ENCODE results near the gene PALM. TPM values are rescaled to one million over a fixed set of nuclear protein-coding genes. Genes with fewer than 3 reads are reported as not detected.
"Not testable (repeated sequence)": the region's sequence is repeated elsewhere in the genome, so short reads cannot be mapped to it uniquely, and the experiment has no call there.

Gene PALM
- polyA plus RNA-seq, 2 of the 4 experiments (the other 2 are of a cell fraction) = 3.0 to 15.7 TPM

DNA sequence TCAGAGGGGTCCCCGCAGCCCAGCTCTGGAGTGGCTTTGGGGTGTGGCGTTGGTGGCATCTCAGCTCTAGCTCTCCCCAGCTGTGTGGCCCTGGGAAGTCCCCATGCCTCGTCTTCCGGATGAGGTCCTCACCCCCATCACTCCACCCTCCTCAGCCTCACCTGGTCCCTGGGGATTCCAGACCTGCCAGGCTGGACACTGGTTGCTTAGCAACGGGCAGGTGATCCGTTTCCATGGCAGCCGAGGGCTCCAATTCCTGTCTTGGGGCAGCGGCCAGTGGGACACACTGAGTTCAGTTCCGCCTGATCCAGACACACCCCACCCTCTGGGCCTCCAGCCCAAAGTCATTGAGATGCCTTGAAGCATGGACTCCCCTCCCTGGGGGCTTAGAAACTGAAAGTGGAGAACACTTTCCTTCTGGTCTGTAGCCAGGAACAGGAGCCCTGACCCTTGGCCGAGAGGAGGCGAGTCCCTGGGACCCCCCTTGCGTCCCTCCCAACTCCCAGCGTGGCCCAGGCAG is 34.5 kb downstream of the PALM start:
- POLR2A ChIA-PET = interaction anchor here (0.8 kb wide), 1 partner anchor 10 kb away, joined by 4 read pairs; no protein-coding TSS in a partner anchor
- ATAC-seq (no peak), DNase-seq (ENCODE audit: low read depth in 1 of 2, low spot score in 1 of 2) (no peak), FAIRE-seq (no peak)
- Histone ChIP-seq H3K4me1 (no peaks in the 10 kb centered on the region), H3K4me2 (no peak overlapping the region), H3K4me3 (no peak overlapping the region), H3K27ac (no peak overlapping the region), H3K9me3 (peaks cover 22% of the 10 kb centered on the region)
- 80% methylated on average over 7 of the region's 13 CpGs for WGBS (ENCODE audit: missing lambda C conversion rate)
- TF ChIP-seq SMC3 (IDR thresholded peaks at IDR 0.05) (no peak), ZFP36 (IDR thresholded peaks at IDR 0.05; ENCODE audit: borderline replicate concordance, partially characterized antibody) (no peak), TP53 (CRISPR knock-in tag; IDR thresholded peaks at IDR 0.05) (no peak), KDM1A (IDR thresholded peaks at IDR 0.05; ENCODE audit: low read depth) (no peak), FOSB (CRISPR knock-in tag; IDR thresholded peaks at IDR 0.05) (no peak), RFX5 (IDR thresholded peaks at IDR 0.05) (no peak), SREBF2 (IDR thresholded peaks at IDR 0.05) (no peak), EP300 (IDR thresholded peaks at IDR 0.05) (no peak), HOXB5 (CRISPR knock-in tag; IDR thresholded peaks at IDR 0.05) (no peak)
- TF ChIP-seq, protein P1, sequence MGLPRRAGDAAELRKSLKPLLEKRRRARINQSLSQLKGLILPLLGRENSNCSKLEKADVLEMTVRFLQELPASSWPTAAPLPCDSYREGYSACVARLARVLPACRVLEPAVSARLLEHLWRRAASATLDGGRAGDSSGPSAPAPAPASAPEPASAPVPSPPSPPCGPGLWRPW (IDR thresholded peaks at IDR 0.05) = no peak
- TF ChIP-seq, protein P2, sequence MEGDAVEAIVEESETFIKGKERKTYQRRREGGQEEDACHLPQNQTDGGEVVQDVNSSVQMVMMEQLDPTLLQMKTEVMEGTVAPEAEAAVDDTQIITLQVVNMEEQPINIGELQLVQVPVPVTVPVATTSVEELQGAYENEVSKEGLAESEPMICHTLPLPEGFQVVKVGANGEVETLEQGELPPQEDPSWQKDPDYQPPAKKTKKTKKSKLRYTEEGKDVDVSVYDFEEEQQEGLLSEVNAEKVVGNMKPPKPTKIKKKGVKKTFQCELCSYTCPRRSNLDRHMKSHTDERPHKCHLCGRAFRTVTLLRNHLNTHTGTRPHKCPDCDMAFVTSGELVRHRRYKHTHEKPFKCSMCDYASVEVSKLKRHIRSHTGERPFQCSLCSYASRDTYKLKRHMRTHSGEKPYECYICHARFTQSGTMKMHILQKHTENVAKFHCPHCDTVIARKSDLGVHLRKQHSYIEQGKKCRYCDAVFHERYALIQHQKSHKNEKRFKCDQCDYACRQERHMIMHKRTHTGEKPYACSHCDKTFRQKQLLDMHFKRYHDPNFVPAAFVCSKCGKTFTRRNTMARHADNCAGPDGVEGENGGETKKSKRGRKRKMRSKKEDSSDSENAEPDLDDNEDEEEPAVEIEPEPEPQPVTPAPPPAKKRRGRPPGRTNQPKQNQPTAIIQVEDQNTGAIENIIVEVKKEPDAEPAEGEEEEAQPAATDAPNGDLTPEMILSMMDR (IDR thresholded peaks at IDR 0.05) = no peak
- TF ChIP-seq, protein P3, sequence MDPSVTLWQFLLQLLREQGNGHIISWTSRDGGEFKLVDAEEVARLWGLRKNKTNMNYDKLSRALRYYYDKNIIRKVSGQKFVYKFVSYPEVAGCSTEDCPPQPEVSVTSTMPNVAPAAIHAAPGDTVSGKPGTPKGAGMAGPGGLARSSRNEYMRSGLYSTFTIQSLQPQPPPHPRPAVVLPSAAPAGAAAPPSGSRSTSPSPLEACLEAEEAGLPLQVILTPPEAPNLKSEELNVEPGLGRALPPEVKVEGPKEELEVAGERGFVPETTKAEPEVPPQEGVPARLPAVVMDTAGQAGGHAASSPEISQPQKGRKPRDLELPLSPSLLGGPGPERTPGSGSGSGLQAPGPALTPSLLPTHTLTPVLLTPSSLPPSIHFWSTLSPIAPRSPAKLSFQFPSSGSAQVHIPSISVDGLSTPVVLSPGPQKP (IDR thresholded peaks at IDR 0.05; ENCODE audit: low read depth, low read length) = no peak
- CTCF ChIA-PET = interaction anchor here (0.6 to 4.7 kb wide), 3 partner anchors 9 to 556 kb away, joined by 3 to 15 read pairs (median 4); no protein-coding TSS in a partner anchor

DNA sequence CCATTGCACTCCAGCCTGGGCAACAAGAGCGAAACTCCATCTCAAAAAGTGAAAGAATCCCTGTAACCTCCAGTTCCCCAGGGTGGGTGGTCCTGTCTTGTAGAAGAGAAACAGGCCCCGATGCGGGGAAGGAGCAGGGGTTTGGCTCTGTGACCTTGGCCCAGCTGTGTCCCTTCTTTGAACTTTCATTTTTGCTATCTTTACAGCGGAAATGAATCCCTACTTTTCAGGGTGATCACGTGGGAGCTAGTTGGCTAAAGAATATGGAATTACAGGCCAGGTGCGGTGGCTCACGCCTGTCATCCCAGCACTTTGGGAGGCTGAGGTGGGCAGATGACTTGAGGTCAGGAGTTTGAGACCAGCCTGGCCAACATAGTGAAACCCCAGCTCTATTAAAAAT is 36.4 kb downstream of the PALM start:
- DNase-seq (ENCODE audit: low read depth in 1 of 2, low spot score in 1 of 2); H3K4me3 ChIP-seq; ATAC-seq; POLR2A ChIA-PET; H3K4me2 ChIP-seq; H3K4me1 ChIP-seq; FAIRE-seq; H3K27ac ChIP-seq: not testable (repeated sequence)
- 88% methylated on average over 7 of the region's 7 CpGs for WGBS (ENCODE audit: missing lambda C conversion rate)
- peaks cover 22% of the 10 kb centered on the region for H3K9me3 ChIP-seq
- CTCF ChIA-PET = interaction anchor here (0.7 to 4.7 kb wide), 5 partner anchors 8 to 41 kb away, joined by 3 to 15 read pairs (median 4); partner anchors contain the start of gene PALM

DNA sequence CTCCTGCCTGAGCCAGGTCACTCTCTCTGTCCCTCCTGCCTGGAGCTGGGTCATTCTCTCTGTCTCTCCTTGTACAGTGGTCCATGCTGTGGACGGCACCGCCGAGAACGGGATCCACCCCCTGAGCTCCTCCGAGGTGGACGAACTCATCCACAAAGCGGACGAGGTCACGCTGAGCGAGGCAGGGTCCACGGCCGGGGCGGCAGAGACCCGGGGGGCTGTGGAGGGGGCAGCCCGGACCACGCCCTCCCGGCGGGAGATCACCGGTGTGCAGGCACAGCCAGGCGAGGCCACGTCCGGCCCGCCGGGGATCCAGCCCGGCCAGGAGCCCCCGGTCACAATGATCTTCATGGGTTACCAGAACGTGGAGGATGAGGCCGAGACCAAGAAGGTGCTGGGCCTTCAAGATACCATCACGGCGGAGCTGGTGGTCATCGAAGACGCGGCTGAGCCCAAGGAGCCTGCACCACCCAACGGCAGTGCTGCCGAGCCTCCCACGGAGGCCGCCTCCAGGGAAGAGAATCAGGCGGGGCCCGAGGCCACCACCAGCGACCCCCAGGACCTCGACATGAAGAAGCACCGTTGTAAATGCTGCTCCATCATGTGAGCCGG is 37.6 kb downstream of the PALM start:
- 98% methylated on average over 9 of the region's 43 CpGs for WGBS (ENCODE audit: missing lambda C conversion rate)
- ChIA-PET CTCF (interaction anchor here (1.3 to 4.7 kb wide), 2 partner anchors 10 to 12 kb away, joined by 4 to 15 read pairs; no protein-coding TSS in a partner anchor), POLR2A (no interaction called here)
- no peak for DNase-seq (ENCODE audit: low read depth in 1 of 2, low spot score in 1 of 2)
- FAIRE-seq = no peak
- Histone ChIP-seq H3K4me3 (no peak overlapping the region), H3K9me3 (peaks cover 22% of the 10 kb centered on the region), H3K27ac (no peak overlapping the region), H3K4me1 (peaks cover 12% of the 10 kb centered on the region; the same call in 2 of the 3 replicates), H3K4me2 (no peak overlapping the region)
- TF ChIP-seq RARB (CRISPR knock-in tag; IDR thresholded peaks at IDR 0.05) (no peak), JUNB (IDR thresholded peaks at IDR 0.05) (no peak), FOXS1 (CRISPR knock-in tag; IDR thresholded peaks at IDR 0.05) (no peak), TP53 (CRISPR knock-in tag; IDR thresholded peaks at IDR 0.05) (no peak), KDM5A (IDR thresholded peaks at IDR 0.05) (no peak), TFCP2L1 (CRISPR knock-in tag; IDR thresholded peaks at IDR 0.05) (no peak), JUN (IDR thresholded peaks at IDR 0.05) (no peak), PHF8 (IDR thresholded peaks at IDR 0.05; ENCODE audit: borderline replicate concordance, low read depth) (no peak)
- TF ChIP-seq, protein P4, sequence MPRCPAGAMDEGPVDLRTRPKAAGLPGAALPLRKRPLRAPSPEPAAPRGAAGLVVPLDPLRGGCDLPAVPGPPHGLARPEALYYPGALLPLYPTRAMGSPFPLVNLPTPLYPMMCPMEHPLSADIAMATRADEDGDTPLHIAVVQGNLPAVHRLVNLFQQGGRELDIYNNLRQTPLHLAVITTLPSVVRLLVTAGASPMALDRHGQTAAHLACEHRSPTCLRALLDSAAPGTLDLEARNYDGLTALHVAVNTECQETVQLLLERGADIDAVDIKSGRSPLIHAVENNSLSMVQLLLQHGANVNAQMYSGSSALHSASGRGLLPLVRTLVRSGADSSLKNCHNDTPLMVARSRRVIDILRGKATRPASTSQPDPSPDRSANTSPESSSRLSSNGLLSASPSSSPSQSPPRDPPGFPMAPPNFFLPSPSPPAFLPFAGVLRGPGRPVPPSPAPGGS (IDR thresholded peaks at IDR 0.05) = no peak
- no peak for ATAC-seq

All from A549 (cell line).